Activated T-cell treated with anti-CD3 and anti-CD28 coated beads, Interleukin-2, amount 50 U/mL, for 48 hours (primary cell): ENCODE results near the gene LAMA5.

ENCODE experiments used
- DNase-seq, 2 experiments: peaks; one replicate each; pipeline ENCODE4 v3.0.0-alpha.2; 2020

Gene LAMA5

DNA sequence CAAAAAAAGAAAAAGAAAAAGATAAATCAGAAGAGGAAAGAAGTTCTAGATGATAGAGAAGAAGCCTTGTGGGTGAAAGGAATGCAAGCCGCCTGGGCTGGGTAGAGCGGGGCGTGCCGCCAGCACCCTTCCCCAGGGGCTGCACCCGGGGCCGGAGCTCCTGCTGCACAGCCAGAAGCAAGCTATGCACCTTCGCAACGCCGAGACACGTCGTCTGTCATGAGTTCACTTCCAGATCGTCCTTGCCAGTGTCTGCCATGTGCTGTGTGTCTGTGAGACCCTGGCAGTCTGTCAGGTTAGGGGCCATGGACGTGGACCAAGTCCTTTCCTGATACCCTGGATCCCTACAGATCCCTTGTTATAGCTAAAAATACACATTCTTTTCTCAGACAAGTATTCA lies 89.9 kb downstream of the LAMA5 start:
- no peak for DNase-seq

DNA sequence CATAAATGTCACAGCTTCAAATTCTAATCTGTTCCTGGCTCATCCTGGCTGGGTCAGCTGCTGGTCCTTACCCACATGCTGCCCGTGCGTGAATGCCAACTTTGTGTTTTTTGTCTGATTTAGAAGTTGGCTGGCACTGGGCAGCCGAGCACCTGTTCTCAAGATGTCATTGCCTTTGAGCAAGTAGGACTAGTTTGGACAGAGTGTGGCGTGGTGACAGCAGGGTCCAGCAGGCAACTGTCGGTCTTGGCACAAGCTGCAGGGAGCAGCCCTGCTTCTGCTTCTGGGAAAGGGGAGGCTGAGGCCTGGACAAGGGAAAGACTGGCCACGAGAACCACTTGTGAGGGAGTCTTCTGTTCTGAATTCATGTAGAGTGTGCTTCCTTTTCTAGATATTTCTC lies 90.7 kb downstream of the LAMA5 start:
- no peak for DNase-seq

DNA sequence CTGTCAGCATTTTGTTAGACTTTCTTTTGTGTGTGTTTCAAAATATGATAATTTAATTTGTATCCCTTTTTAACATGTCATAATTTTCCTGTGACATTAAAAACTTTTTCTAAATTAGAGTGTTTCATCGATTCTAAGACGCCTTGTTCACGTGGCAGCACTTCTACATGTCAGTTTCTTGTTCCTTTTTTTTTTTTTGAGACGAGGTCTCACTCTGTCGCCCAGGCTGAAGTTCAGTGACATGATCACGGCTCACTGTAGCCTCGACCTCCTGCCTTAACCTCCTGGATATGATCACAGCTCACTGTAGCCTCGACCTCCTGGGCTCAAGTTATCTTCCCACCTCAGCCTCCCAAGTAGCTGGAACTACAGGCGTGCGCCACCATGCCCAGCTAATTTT lies 91.9 kb downstream of the LAMA5 start:
- DNase-seq: no peak

DNA sequence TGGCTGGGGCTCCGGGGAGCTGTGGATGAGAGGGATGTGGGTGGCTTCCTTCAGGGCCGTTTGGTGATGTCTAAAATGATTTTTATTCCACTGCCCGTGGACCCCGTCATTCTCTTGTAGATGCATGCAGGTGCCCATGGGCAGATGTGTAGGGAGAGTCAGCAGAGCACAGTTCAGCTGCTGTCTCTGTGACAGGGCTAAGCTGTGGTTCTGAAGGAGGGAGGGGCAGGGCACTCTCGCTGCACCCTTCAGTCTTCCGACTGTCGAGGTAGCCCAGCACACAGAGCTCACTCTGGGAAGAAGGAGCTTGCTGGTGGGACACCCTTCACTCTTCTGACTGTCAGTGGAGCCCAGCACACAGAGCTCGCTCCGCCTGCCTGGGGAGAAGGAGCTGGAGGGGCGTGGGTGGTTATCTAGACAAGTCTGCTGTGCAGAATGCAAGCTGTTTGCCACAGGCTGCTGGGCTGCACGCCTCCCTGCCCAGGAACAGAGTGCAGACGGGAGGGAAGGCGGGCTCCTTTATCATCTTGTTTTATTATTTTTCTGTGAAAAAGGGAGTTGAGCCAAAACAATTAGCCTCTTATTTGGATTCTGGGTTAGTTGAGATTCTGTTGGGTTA lies 92.7 kb downstream of the LAMA5 start:
- no peak for DNase-seq

DNA sequence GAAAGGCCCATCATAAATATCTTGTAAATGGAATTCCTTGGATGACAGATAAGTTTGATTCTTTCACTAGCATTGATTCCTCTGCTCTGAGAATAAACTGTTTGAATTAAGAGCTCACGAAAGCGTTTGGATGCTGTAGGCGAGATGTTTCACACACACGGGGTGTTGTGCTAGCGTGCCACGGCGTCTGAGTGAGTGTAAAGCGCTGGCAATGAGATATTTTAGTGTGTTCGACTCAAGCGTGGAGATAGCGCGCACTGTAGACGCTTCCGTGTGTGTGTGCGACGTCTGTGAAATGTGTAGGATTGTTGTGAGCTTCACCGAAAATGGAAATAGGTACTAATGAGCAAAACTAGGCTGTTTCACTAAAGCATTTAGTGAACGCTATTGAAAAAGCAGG lies 93.7 kb downstream of the LAMA5 start:
- no peak for DNase-seq

DNA sequence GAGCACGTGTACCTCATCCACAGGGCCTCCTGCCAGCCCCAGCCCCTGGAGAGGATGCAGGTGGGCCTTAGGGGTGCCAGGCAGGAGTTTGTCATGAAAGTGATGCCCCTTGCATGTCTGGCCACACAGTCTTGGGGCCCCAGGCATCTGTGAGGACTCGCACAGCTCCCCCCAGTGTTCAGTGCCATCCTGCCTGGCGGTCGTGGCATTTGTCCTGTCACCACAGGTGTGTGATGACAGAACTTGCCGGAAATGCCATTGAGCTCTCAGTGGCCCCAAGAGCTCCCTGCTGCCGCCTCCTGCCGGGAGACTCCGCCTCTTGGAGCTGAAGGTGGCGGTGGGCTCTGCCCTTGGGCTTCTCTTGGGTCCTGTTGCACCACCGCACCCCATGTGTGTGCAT lies 94.9 kb downstream of the LAMA5 start:
- DNase-seq: no peak

DNA sequence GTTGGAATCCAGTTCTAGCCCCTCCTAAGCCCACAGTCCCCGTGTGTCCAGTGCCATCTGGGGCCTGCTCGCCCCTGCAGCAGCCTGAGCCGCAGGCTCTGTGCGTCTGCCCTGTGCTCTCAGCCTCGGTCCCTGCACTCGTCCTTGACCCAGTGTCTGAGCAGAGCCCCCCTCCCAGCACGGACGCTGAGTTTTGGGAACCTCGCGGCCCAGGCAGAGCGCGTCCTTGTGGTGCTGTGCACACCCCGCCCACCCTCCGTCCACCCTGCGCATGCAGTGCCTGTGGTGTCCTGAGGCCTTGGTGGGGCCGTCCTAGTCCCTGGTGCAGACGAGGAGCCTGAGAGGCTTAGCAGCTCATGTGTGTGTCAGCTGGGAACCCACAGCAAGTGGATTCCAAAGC lies 97.2 kb downstream of the LAMA5 start:
- DNase-seq: no peak

DNA sequence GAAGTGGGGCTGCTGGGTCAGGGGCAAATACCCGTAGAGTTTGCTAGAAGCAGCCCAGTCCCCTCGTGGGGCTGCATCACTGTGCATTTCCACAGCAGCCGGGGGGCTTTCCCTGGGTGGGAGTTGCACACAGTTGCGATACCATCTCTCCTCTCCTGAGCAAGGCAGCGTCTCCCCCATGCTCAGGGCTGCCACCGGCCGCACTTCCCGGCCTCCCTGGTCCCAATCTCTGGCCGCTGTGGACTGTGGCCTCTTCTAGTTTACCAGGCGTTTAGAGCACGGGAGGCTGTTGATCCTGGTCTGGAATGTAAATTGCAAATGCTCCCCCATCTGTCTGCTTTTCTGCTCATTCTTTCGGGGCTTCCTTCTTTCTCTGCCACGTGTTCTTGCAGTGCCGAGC lies 97.7 kb downstream of the LAMA5 start:
- DNase-seq: no peak

DNA sequence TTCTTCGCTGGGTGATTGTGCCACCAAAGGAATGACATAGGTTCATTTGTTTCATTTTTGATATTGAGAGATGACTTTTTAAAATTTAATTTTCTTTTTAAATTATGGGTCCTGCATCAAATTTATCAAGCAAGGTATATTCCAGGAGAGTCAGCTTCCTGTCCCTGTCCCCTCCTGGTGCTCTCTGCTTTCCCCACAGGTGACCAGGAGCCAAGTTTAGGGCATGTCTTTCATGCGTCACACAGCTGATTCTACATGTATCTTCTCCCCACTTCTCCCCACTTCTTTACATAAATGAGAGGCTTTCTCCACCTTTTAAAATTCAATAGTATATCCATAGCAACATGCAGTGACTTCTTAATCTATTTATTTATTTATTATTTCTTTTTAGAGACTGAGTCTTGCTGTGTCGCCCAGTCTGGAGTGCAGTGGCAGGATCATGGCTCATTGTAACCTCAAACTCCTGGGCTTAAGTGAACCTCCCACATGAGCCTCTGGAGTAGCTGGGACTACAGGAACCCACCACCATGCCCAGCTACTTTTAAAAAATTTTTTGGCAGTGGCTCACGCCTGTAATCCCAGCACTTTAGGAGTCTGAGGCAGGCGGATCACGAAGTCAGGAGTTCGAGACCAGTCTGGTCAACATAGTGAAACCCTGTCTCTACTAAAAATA lies 98.7 kb downstream of the LAMA5 start:
- DNase-seq: no peak

DNA sequence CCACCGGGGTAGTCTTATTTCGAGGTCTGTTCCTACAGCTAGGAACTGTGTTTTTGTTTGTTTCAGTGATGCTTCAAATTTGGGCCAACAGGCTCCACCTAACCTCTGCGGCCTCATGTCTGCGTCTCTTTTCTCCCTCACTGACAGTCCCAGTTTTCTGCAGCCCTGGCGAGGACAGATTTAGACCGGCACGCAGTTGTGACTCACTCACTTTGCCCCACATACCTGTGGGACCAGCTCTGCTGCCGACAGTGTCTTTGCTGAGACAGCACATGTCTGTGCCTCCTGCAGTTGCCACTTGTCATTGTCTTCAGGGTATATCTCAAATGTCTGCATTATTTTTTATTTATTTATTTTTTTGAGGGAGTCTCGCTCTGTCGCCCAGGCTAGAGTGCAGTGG lies 99.6 kb downstream of the LAMA5 start:
- DNase-seq: no peak

DNA sequence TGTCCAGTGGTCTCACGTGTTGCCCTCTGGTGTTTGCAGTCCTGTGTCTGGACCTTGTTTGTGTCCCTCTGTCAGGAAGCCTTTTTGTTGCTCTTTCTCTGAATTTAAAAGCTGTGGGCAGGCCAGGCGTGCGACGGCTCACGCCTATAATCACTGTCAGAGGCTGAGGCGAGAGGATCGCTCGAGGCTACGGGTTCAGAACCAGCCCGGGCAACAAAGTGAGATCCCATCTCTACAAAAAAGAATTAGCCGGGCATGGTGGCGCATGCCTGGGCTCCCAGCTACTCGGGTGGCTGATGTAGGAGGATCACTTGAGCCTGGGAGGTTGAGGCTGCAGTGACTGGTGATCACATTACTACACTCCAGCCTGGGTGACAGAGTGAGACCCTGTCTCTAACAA lies 100.3 kb downstream of the LAMA5 start:
- no peak for DNase-seq

DNA sequence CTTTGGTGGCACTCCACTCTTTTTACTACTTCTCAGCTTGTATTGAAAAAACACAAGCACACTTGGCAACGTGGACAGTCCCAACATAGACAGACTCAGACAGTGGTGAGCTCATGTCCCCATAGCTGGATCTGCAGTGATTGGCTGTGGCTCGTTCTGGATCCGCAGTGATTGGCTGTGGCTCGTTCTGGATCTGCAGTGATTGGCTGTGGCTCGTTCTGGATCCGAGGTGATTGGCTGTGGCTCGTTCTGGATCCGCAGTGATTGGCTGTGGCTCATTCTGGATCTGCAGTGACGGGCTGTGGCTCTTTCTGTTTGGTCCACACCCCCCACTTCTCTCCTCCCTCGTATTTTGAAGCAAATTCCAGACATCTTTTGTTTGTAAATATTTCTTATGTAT lies 100.8 kb downstream of the LAMA5 start:
- DNase-seq: peak in 1 of 2 experiments; percentile 29

DNA sequence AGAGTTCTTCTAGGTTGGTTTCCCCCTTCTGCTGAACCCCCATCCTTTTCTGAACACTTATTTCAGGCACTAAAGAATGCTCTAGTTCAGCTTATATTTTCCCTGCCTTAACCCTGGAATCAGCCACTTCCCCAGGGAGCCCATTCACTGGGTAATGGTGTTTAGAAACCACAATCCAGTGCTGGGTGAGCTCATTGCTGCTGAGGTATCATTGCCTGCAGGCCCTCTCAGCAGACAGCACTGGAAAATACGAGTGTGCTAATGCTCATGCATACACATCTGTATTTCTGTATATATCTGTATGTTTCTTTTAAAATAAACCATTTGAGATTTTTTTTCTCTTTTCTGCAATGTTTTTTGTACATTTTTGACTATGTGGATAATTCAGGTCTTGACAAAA lies 101.7 kb downstream of the LAMA5 start:
- no peak for DNase-seq

DNA sequence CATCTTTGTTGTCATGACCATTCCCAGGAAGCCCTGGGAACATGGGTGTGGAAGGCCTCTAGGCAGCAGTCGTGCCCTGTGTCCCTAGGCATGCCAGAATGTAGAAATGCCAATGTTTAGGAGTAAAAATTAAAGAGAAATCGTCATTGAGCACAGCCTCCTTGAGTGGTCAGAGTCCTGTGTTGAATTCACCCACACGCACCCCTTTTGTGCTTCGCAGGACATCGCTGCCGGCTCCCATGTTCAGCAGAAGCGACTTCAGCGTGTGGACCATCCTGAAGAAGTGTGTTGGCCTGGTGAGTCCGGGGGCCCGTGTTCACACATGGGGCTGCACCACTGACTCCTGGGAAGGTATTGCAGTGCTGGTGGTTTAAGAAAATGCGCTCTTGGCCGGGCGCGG lies 103.7 kb downstream of the LAMA5 start:
- no peak for DNase-seq

DNA sequence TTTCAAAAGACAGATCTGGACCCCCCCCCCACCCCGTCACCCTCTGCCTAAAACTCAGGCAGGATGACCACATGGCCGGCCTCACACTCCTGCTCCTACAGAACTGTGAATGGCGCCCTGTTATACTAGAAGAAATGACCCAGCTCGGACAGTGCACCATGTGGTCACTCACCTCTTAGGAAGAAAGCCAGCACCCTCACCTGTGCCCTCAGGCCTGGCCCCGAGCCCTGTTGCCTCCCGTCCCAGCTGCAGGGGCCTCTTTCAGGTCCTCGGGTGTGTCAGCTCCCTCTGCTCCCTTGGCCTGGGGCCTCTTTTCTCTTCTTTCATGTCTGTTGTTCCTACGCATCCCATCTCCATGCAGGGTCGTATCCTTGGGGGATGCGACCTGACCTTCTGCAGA lies 105.0 kb downstream of the LAMA5 start:
- no peak for DNase-seq

DNA sequence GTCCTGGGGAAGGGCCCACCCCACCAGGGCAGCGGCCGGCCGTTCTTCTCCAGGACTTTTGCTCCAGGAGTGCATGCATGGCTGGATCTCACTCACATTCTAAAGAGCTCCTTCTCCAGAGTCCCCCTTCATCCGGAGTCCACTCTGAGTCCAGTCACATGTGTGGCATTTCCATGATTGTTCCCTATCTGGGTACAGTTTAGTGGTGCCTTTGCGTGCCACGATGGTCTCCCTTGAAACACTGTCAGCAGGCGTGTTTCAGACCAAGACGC lies 107.9 kb downstream of the LAMA5 start:
- DNase-seq: no peak
